A673 (cell line): ENCODE data around the gene ITK.

ENCODE experiments used
- EZH2 ChIP-seq: fragments of 200-600 bp; sonication (generic); IDR thresholded peaks from 2 replicates; pipeline ENCODE4 v1.6.1; 2017; ENCODE audit warnings: borderline replicate concordance, low read depth, mild to moderate bottlenecking, mixed read lengths, antibody characterized with exemption, low read length; ENCODE audit not compliant: poor library complexity, severe bottlenecking
- TF ChIP-seq, protein P1 (sequence below): fragments of 300-800, 200-600 bp; sonication (generic); conservative IDR thresholded peaks from 2 replicates; pipeline ENCODE4 v1.5.1; 2017; ENCODE audit warnings: low read depth, mild to moderate bottlenecking, antibody characterized with exemption, low read length, moderate library complexity, mixed read lengths

DNA sequence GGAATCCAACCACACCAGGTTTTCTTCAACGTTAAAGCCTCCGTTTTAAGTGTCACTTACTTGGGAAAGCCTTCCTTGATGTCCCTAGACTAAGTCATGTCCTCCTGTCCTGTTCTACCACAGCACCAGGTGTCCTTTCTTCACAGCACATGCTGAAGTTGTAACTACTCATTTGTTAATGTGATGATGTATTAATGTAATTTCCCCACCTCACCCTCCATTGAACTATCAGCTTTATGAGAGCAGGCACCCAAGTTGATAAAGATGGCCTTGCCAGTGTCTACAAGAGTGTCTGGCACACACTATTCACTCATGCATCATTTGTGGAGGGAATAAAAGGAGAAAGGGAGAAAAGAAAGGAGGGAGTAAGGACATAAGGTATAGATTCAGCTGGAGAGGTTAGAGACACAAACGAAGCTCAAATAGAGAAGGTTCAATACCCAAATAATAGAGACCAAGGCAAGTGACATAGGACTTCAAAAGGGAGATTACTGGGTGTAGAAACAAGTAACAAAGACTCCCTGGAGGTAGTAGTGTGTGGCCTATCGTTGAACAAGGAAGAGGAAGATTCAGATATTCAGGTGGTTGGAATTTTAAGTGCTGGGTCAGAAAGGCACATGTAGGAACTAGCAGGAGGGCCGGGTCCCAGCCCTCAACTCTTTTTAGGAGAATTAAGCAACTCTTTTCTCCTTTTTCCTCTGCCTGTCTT, 6.6 kb downstream of the ITK start:
- TF ChIP-seq, protein P1, sequence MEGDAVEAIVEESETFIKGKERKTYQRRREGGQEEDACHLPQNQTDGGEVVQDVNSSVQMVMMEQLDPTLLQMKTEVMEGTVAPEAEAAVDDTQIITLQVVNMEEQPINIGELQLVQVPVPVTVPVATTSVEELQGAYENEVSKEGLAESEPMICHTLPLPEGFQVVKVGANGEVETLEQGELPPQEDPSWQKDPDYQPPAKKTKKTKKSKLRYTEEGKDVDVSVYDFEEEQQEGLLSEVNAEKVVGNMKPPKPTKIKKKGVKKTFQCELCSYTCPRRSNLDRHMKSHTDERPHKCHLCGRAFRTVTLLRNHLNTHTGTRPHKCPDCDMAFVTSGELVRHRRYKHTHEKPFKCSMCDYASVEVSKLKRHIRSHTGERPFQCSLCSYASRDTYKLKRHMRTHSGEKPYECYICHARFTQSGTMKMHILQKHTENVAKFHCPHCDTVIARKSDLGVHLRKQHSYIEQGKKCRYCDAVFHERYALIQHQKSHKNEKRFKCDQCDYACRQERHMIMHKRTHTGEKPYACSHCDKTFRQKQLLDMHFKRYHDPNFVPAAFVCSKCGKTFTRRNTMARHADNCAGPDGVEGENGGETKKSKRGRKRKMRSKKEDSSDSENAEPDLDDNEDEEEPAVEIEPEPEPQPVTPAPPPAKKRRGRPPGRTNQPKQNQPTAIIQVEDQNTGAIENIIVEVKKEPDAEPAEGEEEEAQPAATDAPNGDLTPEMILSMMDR, result no peak
- no peak for TF ChIP-seq EZH2
